Nephron progenitor cell (in vitro differentiated cells): ENCODE results near the gene NOPCHAP1.
"Not testable (repeated sequence)": the region's sequence is repeated elsewhere in the genome, so short reads cannot be mapped to it uniquely, and the experiment has no call there.

Experiments used
- DNase-seq: peaks from one replicate; pipeline ENCODE4 v3.0.0; 2021
- H3K27ac Mint-ChIP-seq: 2 replicates; pipeline ENCODE4 v1.8.0; 2021; ENCODE audit warnings: mild to moderate bottlenecking, moderate library complexity, mixed read lengths
- H3K27me3 Mint-ChIP-seq: 2 replicates; pipeline ENCODE4 v1.8.0; 2021; ENCODE audit warnings: mild to moderate bottlenecking, low read depth, mixed read lengths; ENCODE audit not compliant: poor library complexity
- H3K36me3 Mint-ChIP-seq: 2 replicates; pipeline ENCODE4 v1.8.0; 2021; ENCODE audit warnings: low read depth, mixed read lengths
- H3K4me1 Mint-ChIP-seq: 2 replicates; pipeline ENCODE4 v1.8.0; 2021; ENCODE audit warnings: mixed read lengths
- H3K4me3 Mint-ChIP-seq: 2 replicates; pipeline ENCODE4 v1.8.0; 2021; ENCODE audit warnings: mild to moderate bottlenecking, moderate library complexity, mixed read lengths
- H3K9me3 Mint-ChIP-seq: 2 replicates; pipeline ENCODE4 v1.8.0; 2021; ENCODE audit warnings: mild to moderate bottlenecking, moderate library complexity, mixed read lengths
- CTCF ChIP-seq: fragments of 200-600 bp; sonication (generic); IDR thresholded peaks from 2 replicates; pipeline ENCODE4 v1.5.0; 2021; ENCODE audit warnings: antibody characterized with exemption

The NOPCHAP1 gene

GRCh38 chr12:104971306-104971705 is 14.8 kb upstream of the NOPCHAP1 start:
- TF ChIP-seq CTCF = no peak
- H3K4me1 Mint-ChIP-seq = no peaks in the 10 kb centered on the region
- no peaks in the 10 kb centered on the region for H3K36me3 Mint-ChIP-seq
- no peak for DNase-seq
- no peak overlapping the region for H3K4me3 Mint-ChIP-seq
- no peaks in the 10 kb centered on the region for H3K9me3 Mint-ChIP-seq
- H3K27me3 Mint-ChIP-seq = peaks cover 5% of the 10 kb centered on the region
- no peak overlapping the region for H3K27ac Mint-ChIP-seq

- Mint-ChIP-seq H3K36me3 (no peaks in the 10 kb centered on the region), H3K27me3 (peaks cover 7% of the 10 kb centered on the region)
These were observed 12.9 kb upstream of the NOPCHAP1 start for GRCh38 chr12:104973250-104973649.

GRCh38 chr12:104974626-104975290 is 11.4 kb upstream of the NOPCHAP1 start:
- peaks cover 11% of the 10 kb centered on the region for H3K27me3 Mint-ChIP-seq
- H3K36me3 Mint-ChIP-seq = no peaks in the 10 kb centered on the region
- H3K27ac Mint-ChIP-seq = no peak overlapping the region
- H3K9me3 Mint-ChIP-seq = no peaks in the 10 kb centered on the region
- no peak overlapping the region for H3K4me3 Mint-ChIP-seq
- DNase-seq = no peak
- TF ChIP-seq CTCF = no peak
- H3K4me1 Mint-ChIP-seq = no peaks in the 10 kb centered on the region

More at GRCh38 chr12:104973250-104973649, 12.9 kb upstream of the NOPCHAP1 start:
- Mint-ChIP-seq H3K27ac (no peak overlapping the region), H3K9me3 (no peaks in the 10 kb centered on the region), H3K4me1 (no peaks in the 10 kb centered on the region), H3K4me3 (no peak overlapping the region)
- no peak for TF ChIP-seq CTCF
- no peak for DNase-seq

- no peaks in the 10 kb centered on the region for H3K9me3 Mint-ChIP-seq
- H3K27me3 Mint-ChIP-seq = peaks cover 11% of the 10 kb centered on the region
- no peak for TF ChIP-seq CTCF
- H3K4me3 Mint-ChIP-seq = no peak overlapping the region
- DNase-seq = no peak
- H3K36me3 Mint-ChIP-seq = no peaks in the 10 kb centered on the region
- no peaks in the 10 kb centered on the region for H3K4me1 Mint-ChIP-seq
- H3K27ac Mint-ChIP-seq = no peak overlapping the region
These were observed 10.4 kb upstream of the NOPCHAP1 start for GRCh38 chr12:104975587-104976343.

GRCh38 chr12:104976703-104977102 is 9.4 kb upstream of the NOPCHAP1 start:
- H3K36me3 Mint-ChIP-seq = no peaks in the 10 kb centered on the region

GRCh38 chr12:104977688-104978087 is 8.4 kb upstream of the NOPCHAP1 start:
- not testable (repeated sequence) for H3K27ac Mint-ChIP-seq, H3K4me1 Mint-ChIP-seq, H3K9me3 Mint-ChIP-seq, H3K36me3 Mint-ChIP-seq, H3K4me3 Mint-ChIP-seq, DNase-seq
- H3K27me3 Mint-ChIP-seq = peaks cover 11% of the 10 kb centered on the region

More at GRCh38 chr12:104976703-104977102, 9.4 kb upstream of the NOPCHAP1 start:
- DNase-seq = no peak
- no peaks in the 10 kb centered on the region for H3K4me1 Mint-ChIP-seq
- H3K27me3 Mint-ChIP-seq = peaks cover 11% of the 10 kb centered on the region
- H3K4me3 Mint-ChIP-seq = no peak overlapping the region
- no peak for TF ChIP-seq CTCF
- no peak overlapping the region for H3K27ac Mint-ChIP-seq
- no peaks in the 10 kb centered on the region for H3K9me3 Mint-ChIP-seq
